Endodermal cell (in vitro differentiated cells): ENCODE data around the gene PAX5. TPM values are rescaled to one million over a fixed set of nuclear protein-coding genes. Genes with fewer than 3 reads are reported as not detected.

Experiments
- DNase-seq: peaks from one replicate; pipeline ENCODE4 v3.0.0-alpha.2; 2017
- H3K27ac ChIP-seq: 2 replicates; pipeline ENCODE4 v1.5.1; 2013; ENCODE audit warnings: mild to moderate bottlenecking, low read depth, low read length, moderate library complexity
- H3K27me3 ChIP-seq: 2 replicates; pipeline ENCODE4 v1.6.1; 2013; ENCODE audit warnings: mild to moderate bottlenecking, low read length, moderate library complexity; ENCODE audit not compliant: insufficient read depth, control insufficient read depth, poor library complexity, severe bottlenecking
- H3K36me3 ChIP-seq: 2 replicates; pipeline ENCODE4 v1.7.0; 2013; ENCODE audit warnings: mild to moderate bottlenecking, low read length, moderate library complexity; ENCODE audit not compliant: control insufficient read depth, insufficient read depth
- H3K4me1 ChIP-seq: one replicate; pipeline ENCODE4 v1.7.0; 2013; ENCODE audit warnings: low read length; ENCODE audit not compliant: control insufficient read depth, insufficient read depth
- H3K4me3 ChIP-seq: 2 replicates; pipeline ENCODE4 v1.5.1; 2013; ENCODE audit warnings: mild to moderate bottlenecking, low read length, moderate library complexity
- H3K9ac ChIP-seq: 2 replicates; pipeline ENCODE4 v1.6.1; 2013; ENCODE audit warnings: mild to moderate bottlenecking, low read length, moderate library complexity; ENCODE audit not compliant: poor library complexity, severe bottlenecking; ENCODE audit errors: extremely low read depth
- H3K9me3 ChIP-seq: 2 replicates; pipeline ENCODE4 v1.6.1; 2013; ENCODE audit warnings: mild to moderate bottlenecking, low read length, moderate library complexity; ENCODE audit not compliant: control insufficient read depth
- H3K27ac Mint-ChIP-seq: 2 replicates; pipeline ENCODE4 v1.8.0; 2020; ENCODE audit warnings: mixed read lengths
- H3K27me3 Mint-ChIP-seq: 2 replicates; pipeline ENCODE4 v1.8.0; 2021; ENCODE audit warnings: mild to moderate bottlenecking, mixed read lengths; ENCODE audit not compliant: insufficient read depth
- H3K36me3 Mint-ChIP-seq: 2 replicates; pipeline ENCODE4 v1.8.0; 2020; ENCODE audit warnings: low read depth, mixed read lengths
- H3K4me1 Mint-ChIP-seq: 2 replicates; pipeline ENCODE4 v1.8.0; 2020; ENCODE audit warnings: mixed read lengths
- H3K4me3 Mint-ChIP-seq: 2 replicates; pipeline ENCODE4 v1.8.0; 2020; ENCODE audit warnings: mild to moderate bottlenecking, moderate library complexity, mixed read lengths
- H3K9me3 Mint-ChIP-seq: 2 replicates; pipeline ENCODE4 v1.8.0; 2020; ENCODE audit warnings: mild to moderate bottlenecking, mixed read lengths
- CTCF ChIP-seq: fragments of 200-600 bp; sonication (generic); conservative IDR thresholded peaks from 2 replicates; pipeline ENCODE4 v1.5.0; 2021; ENCODE audit warnings: antibody characterized with exemption, mild to moderate bottlenecking
- WGBS, 2 experiments: methylation state at CpG; one replicate each; pipeline versions ENCODE4 v1.1.5 to v1.1.7; 2013; ENCODE audit warnings: missing lambda C conversion rate in 2 of 2, mixed read lengths in 1 of 2; ENCODE audit not compliant: insufficient coverage in 1 of 2, insufficient read length in 1 of 2; 5-methylcytosine and 5-hydroxymethylcytosine counted together
- total RNA-seq, 2 donors: library from RNA; stranded (reverse); fragmentation: NEBNext Ultra II Directional in 1 of 2; extraction: Animal tissue kit (Norgen Biotek cat#: 25700) in 1 of 2; gene quantifications; 2 replicates in 1 of 2; 3 replicates in 1 of 2; pipeline ENCODE4 v1.2.1, GENCODE V29; 2021

PAX5 gene
- total RNA-seq, 2 donors from 2014 or later, result 0.15 TPM; not detected in 1

DNA sequence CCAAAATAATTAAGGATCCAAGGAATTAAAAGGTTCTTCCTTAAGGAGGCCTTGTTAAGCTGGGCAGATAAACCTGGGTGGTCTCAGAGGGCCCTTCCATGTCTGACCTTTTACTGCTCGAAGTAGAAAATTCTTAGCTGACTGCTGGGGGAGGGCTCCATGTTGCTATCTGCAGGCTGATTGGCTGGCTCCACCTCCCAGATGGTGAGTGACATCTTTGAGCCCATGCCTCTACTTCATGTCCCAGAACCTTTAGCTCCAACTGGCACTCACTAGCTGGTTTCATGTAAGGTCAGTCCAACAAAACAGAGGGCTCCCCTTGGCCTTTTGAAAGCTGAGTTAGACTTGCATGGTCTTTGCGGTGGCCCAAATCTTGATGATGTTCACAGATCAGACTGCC, 188.2 kb downstream of the PAX5 start:
- Mint-ChIP-seq H3K4me1 (peaks cover 6% of the 10 kb centered on the region), H3K4me3 (no peak overlapping the region), H3K27ac (no peak overlapping the region), H3K36me3 (no peaks in the 10 kb centered on the region), H3K9me3 (no peaks in the 10 kb centered on the region), H3K27me3 (no peaks in the 10 kb centered on the region)
- no peak for DNase-seq
- no peaks in the 10 kb centered on the region for H3K9me3 ChIP-seq
- no peak overlapping the region for H3K9ac ChIP-seq
- no peaks in the 10 kb centered on the region for H3K36me3 ChIP-seq
- H3K27ac ChIP-seq, result no peak overlapping the region
- 92 to 100% methylated on average over 2 of the region's 2 CpGs for WGBS, 2 experiments
- H3K4me3 ChIP-seq, result no peak overlapping the region
- no peak for TF ChIP-seq CTCF
- no peaks in the 10 kb centered on the region for H3K4me1 ChIP-seq
- H3K27me3 ChIP-seq, result no peaks in the 10 kb centered on the region

DNA sequence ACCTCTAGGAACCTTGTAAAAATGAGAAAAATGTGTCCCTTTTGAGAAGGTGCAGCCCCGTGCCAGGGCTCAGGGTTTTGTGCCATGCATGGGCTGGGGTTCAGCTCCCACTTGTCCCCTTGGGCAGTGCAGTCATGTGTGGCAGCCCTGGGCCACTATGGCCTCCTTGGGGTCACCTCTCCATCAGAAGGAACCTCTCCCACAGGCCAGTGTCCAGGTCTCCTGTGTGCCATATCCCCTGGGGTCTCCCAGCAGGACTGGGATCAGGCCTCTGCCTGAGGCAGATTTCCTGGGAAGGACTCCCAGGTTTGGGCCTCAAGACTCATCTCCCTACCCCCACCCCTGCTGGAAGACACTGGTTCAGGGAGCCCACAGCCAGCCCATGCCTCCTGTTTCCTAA, 189.1 kb downstream of the PAX5 start:
- no peak for TF ChIP-seq CTCF
- 83 to 94% methylated on average over 1 of the region's 1 CpG for WGBS, 2 experiments
- H3K27ac Mint-ChIP-seq, result no peak overlapping the region
- H3K36me3 ChIP-seq, result no peaks in the 10 kb centered on the region
- H3K27me3 Mint-ChIP-seq, result no peaks in the 10 kb centered on the region
- H3K4me3 ChIP-seq, result no peak overlapping the region
- H3K9ac ChIP-seq, result no peak overlapping the region
- H3K9me3 ChIP-seq, result no peaks in the 10 kb centered on the region
- peaks cover 6% of the 10 kb centered on the region for H3K4me1 Mint-ChIP-seq
- no peaks in the 10 kb centered on the region for H3K36me3 Mint-ChIP-seq
- H3K4me1 ChIP-seq, result no peaks in the 10 kb centered on the region
- no peak overlapping the region for H3K27ac ChIP-seq
- DNase-seq, result no peak
- no peaks in the 10 kb centered on the region for H3K27me3 ChIP-seq
- no peak overlapping the region for H3K4me3 Mint-ChIP-seq
- no peaks in the 10 kb centered on the region for H3K9me3 Mint-ChIP-seq

DNA sequence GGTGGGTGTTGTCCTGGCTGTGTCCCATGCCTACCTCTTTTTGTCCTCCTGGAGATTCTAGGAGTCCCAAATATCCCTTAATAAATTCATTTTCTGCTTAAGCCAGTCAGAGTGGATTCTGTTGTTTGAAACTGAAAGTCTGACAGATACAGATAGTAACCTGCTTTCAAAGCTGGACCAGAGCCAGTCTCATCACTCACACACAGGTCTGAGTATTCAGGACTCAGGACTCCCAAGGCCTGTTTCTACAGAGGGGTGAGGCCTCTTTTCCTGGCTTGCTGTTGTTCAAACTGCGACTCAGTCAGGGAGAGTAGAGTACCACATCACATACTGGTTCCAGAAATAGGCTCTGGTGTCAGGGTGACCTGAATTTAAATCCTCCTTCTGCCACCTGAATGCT, 190.1 kb downstream of the PAX5 start:
- Mint-ChIP-seq H3K27ac (no peak overlapping the region), H3K27me3 (peaks cover 3% of the 10 kb centered on the region), H3K9me3 (no peaks in the 10 kb centered on the region), H3K4me3 (no peak overlapping the region), H3K4me1 (peaks cover 2% of the 10 kb centered on the region), H3K36me3 (no peaks in the 10 kb centered on the region)
- 80 to 92% methylated on average over 1 of the region's 1 CpG for WGBS, 2 experiments
- Histone ChIP-seq H3K27me3 (no peaks in the 10 kb centered on the region), H3K4me3 (no peak overlapping the region), H3K4me1 (no peaks in the 10 kb centered on the region), H3K9me3 (no peaks in the 10 kb centered on the region), H3K36me3 (no peaks in the 10 kb centered on the region), H3K9ac (no peak overlapping the region), H3K27ac (no peak overlapping the region)
- TF ChIP-seq CTCF, result no peak
- DNase-seq, result no peak
